WI38 (cell line): Measurements from ENCODE around the gene TPR.

Experiments used
- H3K4me3 ChIP-seq: 2 replicates; pipeline ENCODE4 v1.5.1; 2011; ENCODE audit warnings: low read depth, mild to moderate bottlenecking, control low read depth, low read length
- TF ChIP-seq, protein P1 (sequence below): IDR thresholded peaks from 2 replicates; pipeline ENCODE4 v1.5.1; 2012; ENCODE audit warnings: low read depth, mild to moderate bottlenecking, control low read depth, low read length

Gene TPR

DNA sequence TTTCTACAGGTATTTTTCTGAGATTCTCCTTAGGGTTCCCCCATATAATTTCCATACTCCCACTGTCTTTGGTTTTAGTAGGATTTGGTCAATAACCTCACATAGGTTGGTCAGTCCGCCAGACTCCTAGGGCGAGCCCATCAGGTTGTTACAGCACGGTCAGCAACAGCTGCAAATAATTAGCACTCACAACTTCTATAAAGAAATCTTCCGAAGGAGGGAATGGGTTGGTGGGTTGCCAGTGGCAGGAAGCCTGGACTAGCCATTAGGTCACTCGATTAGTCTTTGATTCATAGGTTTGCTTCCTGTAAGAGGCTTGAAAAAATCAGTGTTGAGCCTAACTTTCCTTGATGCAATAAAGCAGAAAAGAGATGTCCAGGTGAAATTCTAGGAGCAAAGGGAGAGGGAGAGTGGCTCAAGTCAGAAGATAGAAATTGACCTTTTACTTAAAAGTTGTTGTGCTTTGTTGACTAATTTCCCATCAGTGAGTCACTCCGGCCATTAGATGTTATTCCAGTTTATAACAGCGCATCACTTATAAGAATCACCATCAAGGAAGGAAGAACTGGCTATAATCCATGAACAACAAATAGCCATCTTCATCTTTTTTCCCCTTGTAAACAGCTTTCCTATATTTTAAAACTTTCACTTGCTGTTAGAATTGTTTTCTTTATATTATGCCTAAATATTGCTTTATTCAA is 88.3 kb downstream of the TPR start:
- TF ChIP-seq, protein P1, sequence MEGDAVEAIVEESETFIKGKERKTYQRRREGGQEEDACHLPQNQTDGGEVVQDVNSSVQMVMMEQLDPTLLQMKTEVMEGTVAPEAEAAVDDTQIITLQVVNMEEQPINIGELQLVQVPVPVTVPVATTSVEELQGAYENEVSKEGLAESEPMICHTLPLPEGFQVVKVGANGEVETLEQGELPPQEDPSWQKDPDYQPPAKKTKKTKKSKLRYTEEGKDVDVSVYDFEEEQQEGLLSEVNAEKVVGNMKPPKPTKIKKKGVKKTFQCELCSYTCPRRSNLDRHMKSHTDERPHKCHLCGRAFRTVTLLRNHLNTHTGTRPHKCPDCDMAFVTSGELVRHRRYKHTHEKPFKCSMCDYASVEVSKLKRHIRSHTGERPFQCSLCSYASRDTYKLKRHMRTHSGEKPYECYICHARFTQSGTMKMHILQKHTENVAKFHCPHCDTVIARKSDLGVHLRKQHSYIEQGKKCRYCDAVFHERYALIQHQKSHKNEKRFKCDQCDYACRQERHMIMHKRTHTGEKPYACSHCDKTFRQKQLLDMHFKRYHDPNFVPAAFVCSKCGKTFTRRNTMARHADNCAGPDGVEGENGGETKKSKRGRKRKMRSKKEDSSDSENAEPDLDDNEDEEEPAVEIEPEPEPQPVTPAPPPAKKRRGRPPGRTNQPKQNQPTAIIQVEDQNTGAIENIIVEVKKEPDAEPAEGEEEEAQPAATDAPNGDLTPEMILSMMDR: no peak

GRCh38 chr1:186283374-186283773 is 91.7 kb downstream of the TPR start:
- TF ChIP-seq, protein P1: no peak
- H3K4me3 ChIP-seq: no peak overlapping the region

More for the DNA sequence above, 88.3 kb downstream of the TPR start:
- H3K4me3 ChIP-seq: no peak overlapping the region

- TF ChIP-seq, protein P1: no peak
- H3K4me3 ChIP-seq: no peak overlapping the region
Measured at GRCh38 chr1:186282466-186282865, 92.6 kb downstream of the TPR start.

GRCh38 chr1:186275822-186276221 is 99.2 kb downstream of the TPR start:
- H3K4me3 ChIP-seq: no peak overlapping the region
- TF ChIP-seq, protein P1: no peak

DNA sequence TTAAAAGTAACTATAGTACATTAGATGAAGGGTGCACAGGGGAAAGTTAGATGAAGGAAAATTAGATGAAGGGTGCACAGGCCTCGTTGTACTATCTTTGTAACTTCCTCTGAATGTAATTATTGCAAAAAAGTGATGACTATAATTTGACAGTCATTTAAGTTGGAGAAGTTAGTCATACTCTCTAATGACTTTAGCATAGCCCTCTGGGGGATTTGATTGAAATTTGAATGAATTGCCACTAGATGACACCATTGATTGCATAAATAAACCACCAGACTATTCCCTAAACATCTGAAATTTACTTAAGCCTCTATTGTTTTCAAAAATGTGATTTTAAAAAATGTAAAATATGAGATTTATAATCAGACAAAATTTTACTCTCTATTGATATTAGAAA is 102.6 kb downstream of the TPR start:
- TF ChIP-seq, protein P1: no peak
- no peak overlapping the region for H3K4me3 ChIP-seq

DNA sequence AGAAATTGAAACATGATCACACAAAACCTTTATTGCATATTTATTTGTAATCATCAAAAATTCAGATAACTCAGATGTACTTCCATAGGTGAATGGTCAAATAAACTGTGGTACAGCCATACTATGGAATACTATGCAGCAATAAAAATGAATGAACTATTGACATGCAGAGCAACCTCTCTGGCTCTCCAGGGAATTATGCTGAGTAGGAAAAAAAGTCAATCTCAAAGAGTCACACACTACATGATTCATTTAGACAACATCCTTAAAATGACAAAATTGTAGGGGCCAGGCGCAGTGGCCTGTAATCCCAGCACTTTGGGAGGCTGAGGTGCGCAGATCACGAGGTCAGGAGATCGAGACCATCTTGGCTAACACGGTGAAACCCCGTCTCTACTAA is 104.0 kb downstream of the TPR start:
- H3K4me3 ChIP-seq: no peak overlapping the region
- TF ChIP-seq, protein P1: no peak
